ENCODE measurements around the gene KLHL29.
"Not testable (repeated sequence)": the region's sequence is repeated elsewhere in the genome, so short reads cannot be mapped to it uniquely, and the experiment has no call there.

- not testable (repeated sequence) for TF ChIP-seq CTCF, POLR2A (IDR thresholded peaks at IDR 0.05)
Observed at GRCh38 chr2:23391237-23391736, 6.3 kb downstream of the KLHL29 start.
